GM18508 (cell line): ENCODE results near the gene CLCF1.

Experiments used
- ATAC-seq: cut with Tn5 transposase; IDR thresholded peaks from one replicate; pipeline ENCODE4 v1.9.1; 2021; ENCODE audit warnings: moderate number of reproducible peaks; ENCODE audit not compliant: insufficient read depth, unreplicated experiment

CLCF1 gene

GRCh38 chr11:67396587-67397389 lies 23.4 kb upstream of the CLCF1 start:
- no peak for ATAC-seq

GRCh38 chr11:67396259-67396581 lies 22.8 kb upstream of the CLCF1 start:
- ATAC-seq = no peak

GRCh38 chr11:67395555-67396258 lies 22.3 kb upstream of the CLCF1 start:
- no peak for ATAC-seq

- ATAC-seq = no peak
Observed at GRCh38 chr11:67393990-67394389, 20.6 kb upstream of the CLCF1 start.

- no peak for ATAC-seq
Observed at GRCh38 chr11:67393437-67393836, 20.0 kb upstream of the CLCF1 start.

- ATAC-seq = no peak
Observed at GRCh38 chr11:67392183-67392715, 18.9 kb upstream of the CLCF1 start.

- no peak for ATAC-seq
Observed at GRCh38 chr11:67391304-67392182, 18.1 kb upstream of the CLCF1 start, which contains the start of gene RAD9A. TSS of gene RAD9A (plus strand) at chr11:67391986. CDS start at chr11:67392045, 59 bp downstream.

GRCh38 chr11:67390947-67391303 lies 17.5 kb upstream of the CLCF1 start:
- ATAC-seq = no peak

GRCh38 chr11:67389477-67389876 lies 16.1 kb upstream of the CLCF1 start:
- no peak for ATAC-seq

GRCh38 chr11:67387518-67387917 lies 14.1 kb upstream of the CLCF1 start:
- no peak for ATAC-seq

- ATAC-seq = no peak
Observed at GRCh38 chr11:67387069-67387468, 13.7 kb upstream of the CLCF1 start.

- ATAC-seq = no peak
Observed at GRCh38 chr11:67384851-67385366, 11.5 kb upstream of the CLCF1 start.

GRCh38 chr11:67382276-67383136 lies 9.1 kb upstream of the CLCF1 start:
- no peak for ATAC-seq

- no peak for ATAC-seq
Observed at GRCh38 chr11:67381244-67381972, 8.0 kb upstream of the CLCF1 start.

- no peak for ATAC-seq
Observed at GRCh38 chr11:67379061-67380058, 6.0 kb upstream of the CLCF1 start.

GRCh38 chr11:67378544-67378943 lies 5.1 kb upstream of the CLCF1 start:
- ATAC-seq = no peak

- ATAC-seq = no peak
Observed at GRCh38 chr11:67376873-67377808, 3.7 kb upstream of the CLCF1 start.
